ENCODE data around the gene SPOCK1. TPM values are rescaled to one million over a fixed set of nuclear protein-coding genes. Genes with fewer than 3 reads are reported as not detected.
"Not testable (repeated sequence)": the region's sequence is repeated elsewhere in the genome, so short reads cannot be mapped to it uniquely, and the experiment has no call there.

The SPOCK1 gene
- total and polyA plus RNA-seq, 2 experiments from 2014 or later: 8.2 to 10.5 TPM

DNA sequence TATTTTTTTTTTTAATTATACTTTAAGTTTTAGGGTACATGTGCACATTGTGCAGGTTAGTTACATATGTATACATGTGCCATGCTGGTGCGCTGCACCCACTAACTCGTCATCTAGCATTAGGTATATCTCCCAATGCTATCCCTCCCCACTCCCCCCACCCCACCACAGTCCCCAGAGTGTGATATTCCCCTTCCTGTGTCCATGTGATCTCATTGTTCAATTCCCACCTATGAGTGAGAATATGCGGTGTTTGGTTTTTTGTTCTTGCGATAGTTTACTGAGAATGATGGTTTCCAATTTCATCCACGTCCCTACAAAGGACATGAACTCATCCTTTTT, 351 bp upstream of the SPOCK1 start:
- not testable (repeated sequence) for H3F3A ChIP-seq (replicated peaks; ENCODE audit: low read depth); H2AFZ ChIP-seq; ATAC-seq; H3K4me2 ChIP-seq; H3K9me2 ChIP-seq (ENCODE audit: insufficient read depth); H3K4me3 Mint-ChIP-seq; H3K79me2 ChIP-seq (replicated peaks; ENCODE audit: insufficient read depth); H3K4me1 Mint-ChIP-seq; H3K4me1 ChIP-seq (ENCODE audit: insufficient read depth); H3K9me3 Mint-ChIP-seq; H3K36me3 Mint-ChIP-seq (ENCODE audit: low read depth); H4K20me1 ChIP-seq (replicated peaks; ENCODE audit: insufficient read depth); H3K27ac ChIP-seq (ENCODE audit: low read depth); H3K4me3 ChIP-seq; DNase-seq (ENCODE audit: low spot score); H3K27ac Mint-ChIP-seq; H3K36me3 ChIP-seq (ENCODE audit: insufficient read depth)
- peaks cover 29% of the 10 kb centered on the region for H3K27me3 ChIP-seq (ENCODE audit: insufficient read depth)
- H3K27me3 Mint-ChIP-seq (ENCODE audit: insufficient read depth, low read depth, poor library complexity): peaks cover 26% of the 10 kb centered on the region

GRCh38 chr5:137498301-137498735, 808 bp downstream of the SPOCK1 start:
- ATAC-seq: peak; percentile 60
- no peak for TF ChIP-seq ZNF462 (CRISPR knock-in tag; IDR thresholded peaks at IDR 0.05)
- TF ChIP-seq ETS1 (IDR thresholded peaks at IDR 0.05): no peak
- TF ChIP-seq EZH2 (IDR thresholded peaks at IDR 0.05; ENCODE audit: low read depth, unreplicated experiment): no peak
- no peak for TF ChIP-seq CREB1 (CRISPR knock-in tag; IDR thresholded peaks at IDR 0.05; ENCODE audit: low read depth)
- no peak for TF ChIP-seq STAT1 (IDR thresholded peaks at IDR 0.05; ENCODE audit: unreplicated experiment)
- no peak for TF ChIP-seq NANOG (IDR thresholded peaks at IDR 0.05; ENCODE audit: borderline replicate concordance)
- TF ChIP-seq ZNF331 (CRISPR knock-in tag; IDR thresholded peaks at IDR 0.05; ENCODE audit: low read depth): no peak
- TF ChIP-seq POLR2AphosphoS5 (IDR thresholded peaks at IDR 0.05; ENCODE audit: low read depth): no peak
- TF ChIP-seq, protein P1, sequence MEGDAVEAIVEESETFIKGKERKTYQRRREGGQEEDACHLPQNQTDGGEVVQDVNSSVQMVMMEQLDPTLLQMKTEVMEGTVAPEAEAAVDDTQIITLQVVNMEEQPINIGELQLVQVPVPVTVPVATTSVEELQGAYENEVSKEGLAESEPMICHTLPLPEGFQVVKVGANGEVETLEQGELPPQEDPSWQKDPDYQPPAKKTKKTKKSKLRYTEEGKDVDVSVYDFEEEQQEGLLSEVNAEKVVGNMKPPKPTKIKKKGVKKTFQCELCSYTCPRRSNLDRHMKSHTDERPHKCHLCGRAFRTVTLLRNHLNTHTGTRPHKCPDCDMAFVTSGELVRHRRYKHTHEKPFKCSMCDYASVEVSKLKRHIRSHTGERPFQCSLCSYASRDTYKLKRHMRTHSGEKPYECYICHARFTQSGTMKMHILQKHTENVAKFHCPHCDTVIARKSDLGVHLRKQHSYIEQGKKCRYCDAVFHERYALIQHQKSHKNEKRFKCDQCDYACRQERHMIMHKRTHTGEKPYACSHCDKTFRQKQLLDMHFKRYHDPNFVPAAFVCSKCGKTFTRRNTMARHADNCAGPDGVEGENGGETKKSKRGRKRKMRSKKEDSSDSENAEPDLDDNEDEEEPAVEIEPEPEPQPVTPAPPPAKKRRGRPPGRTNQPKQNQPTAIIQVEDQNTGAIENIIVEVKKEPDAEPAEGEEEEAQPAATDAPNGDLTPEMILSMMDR (conservative IDR thresholded peaks at IDR 0.05; ENCODE audit: low read depth in 2 of 2): no peak
- TF ChIP-seq EZH2phosphoT487 (IDR thresholded peaks at IDR 0.05; ENCODE audit: unreplicated experiment): no peak

More at GRCh38 chr5:137498301-137498735, 808 bp downstream of the SPOCK1 start:
- Histone ChIP-seq H3K4me3 (peak overlapping the region; percentile 73), H3K9me2 (ENCODE audit: insufficient read depth) (no peaks in the 10 kb centered on the region), H3K79me2 (replicated peaks; ENCODE audit: insufficient read depth) (no peaks in the 10 kb centered on the region), H3K27me3 (ENCODE audit: insufficient read depth) (peaks cover 29% of the 10 kb centered on the region), H2AFZ (peak overlapping the region; percentile 93), H4K20me1 (replicated peaks; ENCODE audit: insufficient read depth) (no peaks in the 10 kb centered on the region), H3K4me1 (ENCODE audit: insufficient read depth) (no peaks in the 10 kb centered on the region), H3K4me2 (peak overlapping the region; percentile 84), H3K27ac (ENCODE audit: low read depth) (no peak overlapping the region), H3F3A (replicated peaks; ENCODE audit: low read depth) (no peaks in the 10 kb centered on the region), H3K36me3 (ENCODE audit: insufficient read depth) (no peaks in the 10 kb centered on the region)
- peak overlapping the region; percentile 73 for H3K4me3 Mint-ChIP-seq
- H3K4me1 Mint-ChIP-seq: peaks cover 6% of the 10 kb centered on the region; the same call in 2 of the 3 replicates
- peak; percentile 60 for DNase-seq (ENCODE audit: low spot score)
- no peaks in the 10 kb centered on the region; the same call in 2 of the 3 replicates for H3K9me3 Mint-ChIP-seq
- H3K27me3 Mint-ChIP-seq (ENCODE audit: insufficient read depth, low read depth, poor library complexity): peaks cover 26% of the 10 kb centered on the region
- H3K36me3 Mint-ChIP-seq (ENCODE audit: low read depth): no peaks in the 10 kb centered on the region
- no peak overlapping the region for H3K27ac Mint-ChIP-seq

Data from GM23338 (cell line).